ENCODE data around the gene NXPH1. TPM values are rescaled to one million over a fixed set of nuclear protein-coding genes. Genes with fewer than 3 reads are reported as not detected.
A peak's percentile ranks its signal among the peaks of the same experiment; 100 is the strongest.

The NXPH1 gene
- polyA plus RNA-seq, 1 of the 3 experiments (the other 2 are of a cell fraction), result not detected

DNA sequence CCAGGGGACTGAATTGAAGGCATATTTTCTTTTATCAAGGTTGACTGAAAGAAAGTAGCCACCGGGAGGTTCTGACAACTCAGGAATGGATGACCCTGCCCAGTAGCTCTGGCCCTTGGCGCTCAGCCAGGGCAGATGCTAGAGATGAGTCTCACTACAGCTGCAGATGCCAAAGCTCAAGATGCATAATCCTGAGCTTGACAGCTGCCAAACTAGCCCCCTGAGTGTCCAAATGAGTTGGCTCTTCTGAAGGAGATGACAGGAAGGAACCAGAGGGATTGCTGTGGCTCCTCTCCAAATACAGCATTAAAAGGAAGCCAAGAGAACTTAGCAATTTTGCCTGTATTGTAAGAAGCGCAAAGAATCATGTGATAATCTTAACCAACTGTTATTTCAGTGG is 78.4 kb downstream of the NXPH1 start:
- Histone ChIP-seq H3K4me2 (no peak overlapping the region), H3K27me3 (ENCODE audit: insufficient read depth) (no peaks in the 10 kb centered on the region), H3K27ac (ENCODE audit: low read depth in 2 of 2, low read length in 1 of 2) (no peak overlapping the region), H3K9me3 (no peaks in the 10 kb centered on the region; the same call in 1 of the 2 replicates), H4K20me1 (ENCODE audit: insufficient read depth) (no peaks in the 10 kb centered on the region), H3K9ac (no peak overlapping the region), H3K4me3 (ENCODE audit: low read depth in 2 of 2, low read length in 1 of 2) (no peak overlapping the region), H3K79me2 (ENCODE audit: insufficient read depth) (no peaks in the 10 kb centered on the region), H3K4me1 (ENCODE audit: control insufficient read depth in 1 of 2, insufficient read depth in 2 of 2, low read depth in 1 of 2, low read length in 1 of 2) (peaks cover 0 to 21% of the 10 kb centered on the region in 2 experiments; a peak in 2 of 4 replicates), H3F3A (replicated peaks; ENCODE audit: insufficient read depth) (no peaks in the 10 kb centered on the region), H3K9me2 (no peaks in the 10 kb centered on the region), H2AFZ (ENCODE audit: low read depth) (no peak overlapping the region), H3K36me3 (replicated peaks in 1 of 2; ENCODE audit: control insufficient read depth in 1 of 2, insufficient read depth in 2 of 2, low read length in 1 of 2) (no peaks in the 10 kb centered on the region)
- ChIA-PET POLR2A (no interaction called here), CTCF (interaction anchor here (0.9 to 1.5 kb wide), 5 partner anchors 11 to 81 kb away, joined by 3 to 4 read pairs (median 3); partner anchors contain the start of gene NXPH1)
- TF ChIP-seq, protein P1, sequence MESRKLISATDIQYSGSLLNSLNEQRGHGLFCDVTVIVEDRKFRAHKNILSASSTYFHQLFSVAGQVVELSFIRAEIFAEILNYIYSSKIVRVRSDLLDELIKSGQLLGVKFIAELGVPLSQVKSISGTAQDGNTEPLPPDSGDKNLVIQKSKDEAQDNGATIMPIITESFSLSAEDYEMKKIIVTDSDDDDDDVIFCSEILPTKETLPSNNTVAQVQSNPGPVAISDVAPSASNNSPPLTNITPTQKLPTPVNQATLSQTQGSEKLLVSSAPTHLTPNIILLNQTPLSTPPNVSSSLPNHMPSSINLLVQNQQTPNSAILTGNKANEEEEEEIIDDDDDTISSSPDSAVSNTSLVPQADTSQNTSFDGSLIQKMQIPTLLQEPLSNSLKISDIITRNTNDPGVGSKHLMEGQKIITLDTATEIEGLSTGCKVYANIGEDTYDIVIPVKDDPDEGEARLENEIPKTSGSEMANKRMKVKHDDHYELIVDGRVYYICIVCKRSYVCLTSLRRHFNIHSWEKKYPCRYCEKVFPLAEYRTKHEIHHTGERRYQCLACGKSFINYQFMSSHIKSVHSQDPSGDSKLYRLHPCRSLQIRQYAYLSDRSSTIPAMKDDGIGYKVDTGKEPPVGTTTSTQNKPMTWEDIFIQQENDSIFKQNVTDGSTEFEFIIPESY (IDR thresholded peaks at IDR 0.05; ENCODE audit: borderline replicate concordance, low read depth), result no peak
- TF ChIP-seq, protein P2, sequence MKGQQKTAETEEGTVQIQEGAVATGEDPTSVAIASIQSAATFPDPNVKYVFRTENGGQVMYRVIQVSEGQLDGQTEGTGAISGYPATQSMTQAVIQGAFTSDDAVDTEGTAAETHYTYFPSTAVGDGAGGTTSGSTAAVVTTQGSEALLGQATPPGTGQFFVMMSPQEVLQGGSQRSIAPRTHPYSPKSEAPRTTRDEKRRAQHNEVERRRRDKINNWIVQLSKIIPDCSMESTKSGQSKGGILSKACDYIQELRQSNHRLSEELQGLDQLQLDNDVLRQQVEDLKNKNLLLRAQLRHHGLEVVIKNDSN (IDR thresholded peaks at IDR 0.05; ENCODE audit: borderline replicate concordance, low read depth), result no peak
- TF ChIP-seq GABPA (IDR thresholded peaks at IDR 0.05; ENCODE audit: low read depth), result no peak
- no peak for TF ChIP-seq NFIC (IDR thresholded peaks at IDR 0.05; ENCODE audit: borderline replicate concordance)
- no peak for TF ChIP-seq RFX5 (IDR thresholded peaks at IDR 0.05; ENCODE audit: low read length)
- no peak for TF ChIP-seq EZH2phosphoT487 (IDR thresholded peaks at IDR 0.05; ENCODE audit: borderline replicate concordance, low read depth)
- no peak for TF ChIP-seq POLR2AphosphoS5 (IDR thresholded peaks at IDR 0.05; ENCODE audit: low read depth, low read length)
- no peak for TF ChIP-seq NRF1 (IDR thresholded peaks at IDR 0.05; ENCODE audit: low read depth, low read length)
- TF ChIP-seq, protein P3, sequence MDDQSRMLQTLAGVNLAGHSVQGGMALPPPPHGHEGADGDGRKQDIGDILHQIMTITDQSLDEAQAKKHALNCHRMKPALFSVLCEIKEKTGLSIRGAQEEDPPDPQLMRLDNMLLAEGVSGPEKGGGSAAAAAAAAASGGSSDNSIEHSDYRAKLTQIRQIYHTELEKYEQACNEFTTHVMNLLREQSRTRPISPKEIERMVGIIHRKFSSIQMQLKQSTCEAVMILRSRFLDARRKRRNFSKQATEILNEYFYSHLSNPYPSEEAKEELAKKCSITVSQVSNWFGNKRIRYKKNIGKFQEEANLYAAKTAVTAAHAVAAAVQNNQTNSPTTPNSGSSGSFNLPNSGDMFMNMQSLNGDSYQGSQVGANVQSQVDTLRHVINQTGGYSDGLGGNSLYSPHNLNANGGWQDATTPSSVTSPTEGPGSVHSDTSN (IDR thresholded peaks at IDR 0.05), result no peak
- peak; percentile 13; the same call in 1 of the 2 replicates for TF ChIP-seq RAD21 (IDR thresholded peaks at IDR 0.05; ENCODE audit: low read length)
- TF ChIP-seq SMC3 (IDR thresholded peaks at IDR 0.05; ENCODE audit: low read depth, low read length), result no peak
- no peak for TF ChIP-seq FOXM1 (IDR thresholded peaks at IDR 0.05; ENCODE audit: low read depth)
- no peak for TF ChIP-seq RXRA (IDR thresholded peaks at IDR 0.05; ENCODE audit: borderline replicate concordance, low read depth)
- TF ChIP-seq JUND (IDR thresholded peaks at IDR 0.05), result no peak
- no peak for TF ChIP-seq FOXJ3 (CRISPR knock-in tag; IDR thresholded peaks at IDR 0.05)
- TF ChIP-seq EP300 (IDR thresholded peaks at IDR 0.05; ENCODE audit: borderline replicate concordance in 1 of 2, low read depth in 1 of 2, low read length in 1 of 2), result peak in 1 of 2 experiments; percentile 28; a peak in 2 of 4 replicates
- TF ChIP-seq YY1 (IDR thresholded peaks at IDR 0.05; ENCODE audit: low read depth), result no peak
- TF ChIP-seq MXI1 (IDR thresholded peaks at IDR 0.05; ENCODE audit: low read depth, low read length), result no peak
- peak; percentile 65 for TF ChIP-seq GATA2 (CRISPR knock-in tag; IDR thresholded peaks at IDR 0.05)
- TF ChIP-seq MEF2A (IDR thresholded peaks at IDR 0.05; ENCODE audit: borderline replicate concordance, low read depth), result no peak
- no peak for TF ChIP-seq CHD2 (IDR thresholded peaks at IDR 0.05; ENCODE audit: low read length, partially characterized antibody)
- TF ChIP-seq TEAD4 (IDR thresholded peaks at IDR 0.05; ENCODE audit: borderline replicate concordance, insufficient read depth), result no peak
- TF ChIP-seq, protein P4, sequence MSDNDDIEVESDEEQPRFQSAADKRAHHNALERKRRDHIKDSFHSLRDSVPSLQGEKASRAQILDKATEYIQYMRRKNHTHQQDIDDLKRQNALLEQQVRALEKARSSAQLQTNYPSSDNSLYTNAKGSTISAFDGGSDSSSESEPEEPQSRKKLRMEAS (IDR thresholded peaks at IDR 0.05; ENCODE audit: low read depth), result no peak
- TF ChIP-seq, protein P5, sequence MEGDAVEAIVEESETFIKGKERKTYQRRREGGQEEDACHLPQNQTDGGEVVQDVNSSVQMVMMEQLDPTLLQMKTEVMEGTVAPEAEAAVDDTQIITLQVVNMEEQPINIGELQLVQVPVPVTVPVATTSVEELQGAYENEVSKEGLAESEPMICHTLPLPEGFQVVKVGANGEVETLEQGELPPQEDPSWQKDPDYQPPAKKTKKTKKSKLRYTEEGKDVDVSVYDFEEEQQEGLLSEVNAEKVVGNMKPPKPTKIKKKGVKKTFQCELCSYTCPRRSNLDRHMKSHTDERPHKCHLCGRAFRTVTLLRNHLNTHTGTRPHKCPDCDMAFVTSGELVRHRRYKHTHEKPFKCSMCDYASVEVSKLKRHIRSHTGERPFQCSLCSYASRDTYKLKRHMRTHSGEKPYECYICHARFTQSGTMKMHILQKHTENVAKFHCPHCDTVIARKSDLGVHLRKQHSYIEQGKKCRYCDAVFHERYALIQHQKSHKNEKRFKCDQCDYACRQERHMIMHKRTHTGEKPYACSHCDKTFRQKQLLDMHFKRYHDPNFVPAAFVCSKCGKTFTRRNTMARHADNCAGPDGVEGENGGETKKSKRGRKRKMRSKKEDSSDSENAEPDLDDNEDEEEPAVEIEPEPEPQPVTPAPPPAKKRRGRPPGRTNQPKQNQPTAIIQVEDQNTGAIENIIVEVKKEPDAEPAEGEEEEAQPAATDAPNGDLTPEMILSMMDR (IDR thresholded peaks at IDR 0.05), result no peak
- TF ChIP-seq RCOR1 (IDR thresholded peaks at IDR 0.05; ENCODE audit: low read length), result no peak; the same call in 1 of the 2 replicates
- 22% methylated on average over 3 of the region's 3 CpGs for WGBS (ENCODE audit: low lambda C conversion rate)
- peak; percentile 41 for DNase-seq

Data from SK-N-SH (cell line).